Smooth muscle cell (in vitro differentiated cells): ENCODE data around the gene CPT1A. TPM values are rescaled to one million over a fixed set of nuclear protein-coding genes. Genes with fewer than 3 reads are reported as not detected.

Experiments used
- DNase-seq: peaks from one replicate; lab custom pipeline; 2025; ENCODE audit not compliant: unreplicated experiment; lab: John Stamatoyannopoulos, UW
- H2AFZ ChIP-seq: fragments of 200-600 bp; sonication (generic); 2 replicates; pipeline ENCODE4 v1.6.0; 2016; ENCODE audit warnings: antibody characterized with exemption, low read depth, mild to moderate bottlenecking
- H3F3A ChIP-seq: fragments of 200-600 bp; sonication (generic); 2 replicates; pipeline ENCODE4 v1.6.0; 2017; ENCODE audit warnings: antibody characterized with exemption, low read depth
- H3K27ac ChIP-seq: fragments of 200-600 bp; sonication (generic); 2 replicates; pipeline ENCODE4 v1.5.1; 2016; ENCODE audit warnings: low read depth, mild to moderate bottlenecking
- H3K27me3 ChIP-seq: fragments of 200-600 bp; sonication (generic); 2 replicates; pipeline ENCODE4 v1.6.1; 2016; ENCODE audit warnings: low read depth, mild to moderate bottlenecking
- H3K36me3 ChIP-seq: fragments of 200-600 bp; sonication (generic); 2 replicates; pipeline ENCODE4 v1.5.1; 2016; ENCODE audit warnings: low read depth
- H3K4me1 ChIP-seq: fragments of 200-600 bp; sonication (generic); 2 replicates; pipeline ENCODE4 v1.5.1; 2016; ENCODE audit warnings: low read depth
- H3K4me2 ChIP-seq: fragments of 200-600 bp; sonication (generic); 2 replicates; pipeline ENCODE4 v1.6.0; 2016; ENCODE audit warnings: mild to moderate bottlenecking
- H3K4me3 ChIP-seq: fragments of 200-600 bp; sonication (generic); 2 replicates; pipeline ENCODE4 v1.5.1; 2016; ENCODE audit warnings: mild to moderate bottlenecking
- H3K79me2 ChIP-seq: fragments of 200-600 bp; sonication (generic); 2 replicates; pipeline ENCODE4 v1.6.0; 2016; ENCODE audit warnings: low read depth, mild to moderate bottlenecking
- H3K9ac ChIP-seq: fragments of 200-600 bp; sonication (generic); 2 replicates; pipeline ENCODE4 v1.6.0; 2016; ENCODE audit warnings: low read depth
- H3K9me3 ChIP-seq: fragments of 200-600 bp; sonication (generic); replicated peaks from 2 replicates; pipeline ENCODE4 v1.5.1; 2016; ENCODE audit warnings: low read depth
- H4K20me1 ChIP-seq: fragments of 200-600 bp; sonication (generic); 2 replicates; pipeline ENCODE4 v1.6.0; 2016; ENCODE audit warnings: low read depth
- CTCF ChIP-seq: fragments of 200-600 bp; sonication (generic); IDR thresholded peaks from 2 replicates; pipeline ENCODE4 v1.5.1; 2017; ENCODE audit warnings: borderline replicate concordance, mild to moderate bottlenecking, antibody characterized with exemption; ENCODE audit not compliant: insufficient read depth, poor library complexity, severe bottlenecking
- WGBS: methylation state at CpG from one replicate; pipeline ENCODE4 v1.1.7; 2016; ENCODE audit warnings: low lambda C conversion rate; 5-methylcytosine and 5-hydroxymethylcytosine counted together
- polyA plus RNA-seq: library from polyadenylated mRNA; unstranded; fragments of >200 nt; fragmentation: Nextera tagmentation; extraction: Ambion mirVana; gene quantifications from 2 replicates; pipeline ENCODE4 v1.2.1, GENCODE V29; 2016
- total RNA-seq: library from RNA; depleted of rRNA; stranded (reverse); fragments of >200 nt; gene quantifications from 2 replicates; pipeline ENCODE4 v1.2.3, GENCODE V29; 2014

The CPT1A gene
- total and polyA plus RNA-seq, 2 experiments from 2014 or later: 0.24 to 1.9 TPM

- Histone ChIP-seq H3K9ac (no peak overlapping the region), H3K36me3 (no peaks in the 10 kb centered on the region), H3K79me2 (no peaks in the 10 kb centered on the region), H3K9me3 (no peaks in the 10 kb centered on the region), H3K27me3 (peaks cover 29% of the 10 kb centered on the region), H3K27ac (no peak overlapping the region), H3K4me1 (no peaks in the 10 kb centered on the region), H4K20me1 (no peaks in the 10 kb centered on the region), H3K4me2 (peak overlapping the region; percentile 80), H3F3A (peaks cover 3% of the 10 kb centered on the region), H2AFZ (peak overlapping the region; percentile 37), H3K4me3 (peak overlapping the region; percentile 41)
- no peak for DNase-seq
- 15% methylated on average over 41 of the region's 42 CpGs for WGBS
- TF ChIP-seq CTCF: no peak
Measured at GRCh38 chr11:68854273-68854958, 12.7 kb upstream of the CPT1A start.

- Histone ChIP-seq H3K27ac (no peak overlapping the region), H3K27me3 (peaks cover 41% of the 10 kb centered on the region), H3K9me3 (no peaks in the 10 kb centered on the region), H3K4me3 (no peak overlapping the region), H3K36me3 (no peaks in the 10 kb centered on the region), H3K9ac (no peak overlapping the region), H4K20me1 (no peaks in the 10 kb centered on the region), H3K4me2 (no peak overlapping the region), H2AFZ (no peak overlapping the region), H3K4me1 (no peaks in the 10 kb centered on the region), H3F3A (peaks cover 3% of the 10 kb centered on the region), H3K79me2 (no peaks in the 10 kb centered on the region)
- no peak for TF ChIP-seq CTCF
- WGBS: 78% methylated on average over 8 of the region's 8 CpGs
- DNase-seq: no peak
Measured at GRCh38 chr11:68852628-68853027, 10.9 kb upstream of the CPT1A start.

DNA sequence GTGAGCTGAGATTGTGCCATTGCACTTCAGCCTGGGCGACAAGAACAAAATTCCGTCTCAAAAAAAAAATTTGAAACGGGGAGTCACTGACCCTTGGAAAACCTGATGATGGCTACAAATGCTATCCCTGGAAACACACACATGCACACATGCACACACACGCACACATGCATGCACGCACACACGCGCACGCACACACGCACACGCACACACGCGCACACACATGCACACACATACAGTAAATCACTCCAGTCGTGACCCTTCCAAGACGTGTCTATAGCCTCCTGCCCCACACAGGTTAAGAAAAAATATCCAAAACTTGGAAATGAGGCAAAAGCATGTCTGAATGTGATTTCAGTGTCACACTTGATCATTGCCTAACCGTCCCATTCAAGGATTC lies 6.7 kb upstream of the CPT1A start:
- peaks cover 66% of the 10 kb centered on the region for H3K27me3 ChIP-seq
- no peaks in the 10 kb centered on the region for H3K79me2 ChIP-seq
- no peaks in the 10 kb centered on the region for H3K36me3 ChIP-seq
- DNase-seq: no peak
- H4K20me1 ChIP-seq: no peaks in the 10 kb centered on the region
- WGBS: 85% methylated on average over 15 of the region's 15 CpGs
- H3K4me2 ChIP-seq: no peak overlapping the region
- H3K4me1 ChIP-seq: peaks cover 7% of the 10 kb centered on the region
- no peaks in the 10 kb centered on the region for H3F3A ChIP-seq
- H3K27ac ChIP-seq: no peak overlapping the region
- no peak for TF ChIP-seq CTCF
- H3K9ac ChIP-seq: no peak overlapping the region
- H3K4me3 ChIP-seq: no peak overlapping the region
- H3K9me3 ChIP-seq: no peaks in the 10 kb centered on the region
- H2AFZ ChIP-seq: no peak overlapping the region

DNA sequence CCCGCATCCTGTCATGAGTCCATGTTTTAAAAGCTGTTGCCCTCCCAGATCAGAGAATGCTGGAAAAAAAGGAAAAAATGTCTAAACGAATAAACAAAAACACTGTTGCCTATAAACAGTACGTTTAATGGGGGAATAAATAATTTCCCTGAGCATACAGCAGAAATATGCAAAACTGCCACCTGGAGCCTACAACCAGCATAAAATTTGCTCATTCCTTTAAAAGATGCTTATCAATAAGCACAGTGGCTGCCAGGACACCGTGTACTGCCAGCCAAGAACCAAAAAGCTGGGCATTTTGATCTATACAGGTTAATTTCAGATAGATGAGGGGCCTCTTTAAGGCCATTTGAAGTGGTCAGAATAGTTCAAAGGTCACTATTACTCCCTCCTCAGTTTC lies 5.7 kb upstream of the CPT1A start:
- TF ChIP-seq CTCF: no peak
- Histone ChIP-seq H3K79me2 (no peaks in the 10 kb centered on the region), H3K9me3 (no peaks in the 10 kb centered on the region), H3K27ac (no peak overlapping the region), H3K36me3 (no peaks in the 10 kb centered on the region), H4K20me1 (no peaks in the 10 kb centered on the region), H3K4me1 (peaks cover 9% of the 10 kb centered on the region), H3K4me2 (no peak overlapping the region), H3F3A (no peaks in the 10 kb centered on the region), H2AFZ (no peak overlapping the region), H3K27me3 (peaks cover 71% of the 10 kb centered on the region), H3K4me3 (no peak overlapping the region), H3K9ac (no peak overlapping the region)
- DNase-seq: no peak
- 79% methylated on average over 4 of the region's 4 CpGs for WGBS
